ENCODE measurements around the gene TMEM132C. TPM values are rescaled to one million over a fixed set of nuclear protein-coding genes. Genes with fewer than 3 reads are reported as not detected.

TMEM132C gene
- total RNA-seq, 2 experiments from 2014 or later: not detected

DNA sequence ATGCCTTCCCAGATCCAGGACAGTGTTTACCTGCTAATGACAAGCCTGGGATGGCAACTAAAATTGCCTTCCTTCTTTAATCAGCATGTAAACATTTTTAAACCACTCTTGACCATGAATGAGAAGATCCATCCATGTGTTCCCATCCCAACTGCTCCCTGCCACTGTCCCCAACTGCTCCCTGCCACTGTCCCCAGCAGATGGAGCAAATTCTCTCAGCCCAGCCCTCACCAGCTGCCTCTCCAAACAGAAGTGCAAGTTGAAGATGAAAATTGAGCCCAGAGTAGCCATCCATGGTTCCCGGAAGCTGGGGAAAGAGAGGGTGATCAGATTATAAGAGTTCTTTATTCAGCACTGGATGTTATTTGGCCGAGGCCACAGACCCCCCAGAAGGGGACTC is 423.7 kb downstream of the TMEM132C start:
- CTCF ChIA-PET: no interaction called here
- Mint-ChIP-seq H3K27me3 (no peaks in the 10 kb centered on the region), H3K9me3 (ENCODE audit: low read depth) (peaks cover 2% of the 10 kb centered on the region), H3K27ac (no peak overlapping the region), H3K4me3 (no peak overlapping the region), H3K36me3 (no peaks in the 10 kb centered on the region), H3K4me1 (no peaks in the 10 kb centered on the region)
- DNase-seq (no peak), ATAC-seq (no peak)

DNA sequence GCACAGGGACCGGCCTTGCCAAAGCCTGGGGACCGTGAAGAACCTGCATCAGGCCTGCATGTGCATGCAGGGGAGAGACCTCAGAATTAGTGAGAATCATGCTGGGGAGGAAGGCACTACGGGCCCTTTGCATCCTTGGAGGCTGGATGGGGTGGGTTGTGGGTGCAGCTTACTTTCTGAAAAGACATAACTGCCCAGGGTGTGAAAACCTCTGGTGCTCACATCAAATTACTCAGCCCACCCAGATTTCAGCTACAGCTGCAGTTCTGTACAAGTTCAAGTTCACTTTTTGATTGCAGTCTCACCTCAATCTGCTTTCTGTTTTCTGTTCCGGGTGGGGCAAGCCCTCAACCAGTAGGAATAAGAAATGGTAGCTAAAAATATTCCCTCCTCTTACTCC is 426.1 kb downstream of the TMEM132C start:
- Mint-ChIP-seq H3K9me3 (ENCODE audit: low read depth) (peaks cover 4% of the 10 kb centered on the region), H3K36me3 (no peaks in the 10 kb centered on the region), H3K27ac (no peak overlapping the region), H3K4me1 (no peaks in the 10 kb centered on the region), H3K4me3 (no peak overlapping the region), H3K27me3 (no peaks in the 10 kb centered on the region)
- DNase-seq (no peak), ATAC-seq (no peak)
- CTCF ChIA-PET: no interaction called here

DNA sequence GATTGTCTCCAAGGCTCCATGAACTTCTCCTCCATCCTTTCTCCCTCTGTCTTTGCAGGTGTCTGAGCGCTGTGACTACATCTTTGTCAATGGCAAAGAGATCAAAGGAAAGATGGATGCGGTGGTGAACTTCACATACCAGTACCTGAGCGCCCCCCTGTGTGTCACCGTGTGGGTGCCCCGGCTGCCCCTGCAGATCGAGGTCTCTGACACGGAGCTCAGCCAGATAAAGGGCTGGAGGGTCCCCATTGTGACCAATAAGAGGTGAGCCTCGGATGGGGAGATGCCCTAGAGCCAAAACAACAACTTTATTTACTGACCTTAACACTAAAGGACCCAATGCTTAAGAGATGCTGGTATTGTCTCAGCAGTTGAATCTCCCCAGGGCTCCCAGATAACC is 426.8 kb downstream of the TMEM132C start:
- Mint-ChIP-seq H3K27ac (no peak overlapping the region), H3K36me3 (no peaks in the 10 kb centered on the region), H3K4me1 (no peaks in the 10 kb centered on the region), H3K4me3 (no peak overlapping the region), H3K9me3 (ENCODE audit: low read depth) (peaks cover 4% of the 10 kb centered on the region), H3K27me3 (no peaks in the 10 kb centered on the region)
- CTCF ChIA-PET: no interaction called here
- ATAC-seq: no peak
- no peak for DNase-seq

DNA sequence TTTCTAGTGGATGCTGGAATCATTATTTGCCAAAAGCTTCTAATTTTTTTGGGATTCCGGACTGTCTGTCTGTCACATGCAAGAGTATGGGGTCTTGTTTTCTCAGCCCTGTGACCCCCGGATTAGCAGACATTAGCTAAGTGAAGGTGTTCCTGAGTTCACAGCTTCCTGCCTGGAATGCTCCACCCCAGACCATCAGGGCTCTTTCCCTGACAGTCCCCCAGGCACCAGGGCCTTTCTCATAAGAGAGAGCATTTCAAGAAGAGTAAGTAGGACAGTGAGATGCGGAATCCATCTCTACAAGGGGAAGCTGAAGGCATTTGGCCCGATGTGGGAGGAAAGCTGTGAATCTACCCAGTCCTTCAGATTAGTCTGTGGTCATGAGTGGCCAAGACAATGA is 427.5 kb downstream of the TMEM132C start:
- no peak for DNase-seq
- Mint-ChIP-seq H3K9me3 (ENCODE audit: low read depth) (peaks cover 6% of the 10 kb centered on the region), H3K27me3 (no peaks in the 10 kb centered on the region), H3K4me3 (no peak overlapping the region), H3K27ac (no peak overlapping the region), H3K36me3 (no peaks in the 10 kb centered on the region), H3K4me1 (no peaks in the 10 kb centered on the region)
- CTCF ChIA-PET: no interaction called here
- ATAC-seq: no peak

DNA sequence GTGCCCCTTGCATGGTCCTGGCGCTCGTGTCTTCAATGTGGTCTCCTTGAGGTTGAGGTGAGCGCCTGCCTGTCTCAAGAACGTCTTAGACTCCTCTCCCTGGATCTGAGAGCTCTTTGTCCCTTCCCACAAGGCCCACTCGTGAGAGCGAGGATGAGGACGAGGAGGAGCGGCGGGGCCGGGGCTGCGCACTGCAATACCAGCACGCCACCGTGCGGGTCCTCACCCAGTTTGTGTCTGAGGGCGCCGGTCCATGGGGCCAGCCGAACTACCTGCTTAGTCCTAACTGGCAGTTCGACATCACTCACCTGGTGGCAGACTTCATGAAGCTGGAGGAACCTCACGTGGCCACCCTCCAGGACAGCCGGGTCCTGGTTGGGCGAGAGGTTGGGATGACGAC is 428.7 kb downstream of the TMEM132C start:
- CTCF ChIA-PET: no interaction called here
- no peak for ATAC-seq
- H3K4me1 Mint-ChIP-seq: no peaks in the 10 kb centered on the region
- no peak overlapping the region for H3K27ac Mint-ChIP-seq
- DNase-seq: no peak
- peaks cover 6% of the 10 kb centered on the region for H3K9me3 Mint-ChIP-seq (ENCODE audit: low read depth)
- H3K36me3 Mint-ChIP-seq: no peaks in the 10 kb centered on the region
- H3K4me3 Mint-ChIP-seq: no peak overlapping the region
- no peaks in the 10 kb centered on the region for H3K27me3 Mint-ChIP-seq

DNA sequence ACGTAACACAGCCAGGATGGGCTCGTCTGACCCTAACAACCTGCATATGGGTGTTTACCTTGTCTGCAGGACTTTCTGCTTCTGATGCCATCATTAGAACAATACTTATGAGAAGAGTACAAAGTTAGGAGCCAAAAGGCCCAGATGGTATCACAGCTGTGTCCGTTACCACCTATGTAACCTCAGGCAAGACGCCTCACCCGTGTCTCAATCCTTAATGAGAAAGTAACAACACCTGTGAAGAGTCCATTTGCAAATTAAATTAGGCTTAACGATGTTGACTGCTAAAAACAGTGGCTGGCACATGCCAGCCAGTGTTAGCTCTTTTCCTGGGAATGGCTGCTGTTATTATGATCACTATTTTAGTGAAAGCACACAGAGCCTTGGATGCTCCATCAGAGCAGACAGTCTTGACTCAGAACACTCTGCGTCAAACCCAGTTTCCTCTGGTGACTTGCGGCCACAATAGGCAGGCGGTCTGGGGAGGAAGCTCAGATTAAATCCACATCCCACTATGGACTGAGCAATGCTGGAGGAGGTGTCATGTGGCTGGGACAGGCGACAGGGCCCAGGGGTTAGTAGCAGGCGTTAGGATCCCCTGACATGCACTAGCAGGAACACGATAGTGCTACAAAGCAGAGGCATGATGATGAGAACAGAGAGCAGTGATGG is 431.5 kb downstream of the TMEM132C start:
- CTCF ChIA-PET: no interaction called here

DNA sequence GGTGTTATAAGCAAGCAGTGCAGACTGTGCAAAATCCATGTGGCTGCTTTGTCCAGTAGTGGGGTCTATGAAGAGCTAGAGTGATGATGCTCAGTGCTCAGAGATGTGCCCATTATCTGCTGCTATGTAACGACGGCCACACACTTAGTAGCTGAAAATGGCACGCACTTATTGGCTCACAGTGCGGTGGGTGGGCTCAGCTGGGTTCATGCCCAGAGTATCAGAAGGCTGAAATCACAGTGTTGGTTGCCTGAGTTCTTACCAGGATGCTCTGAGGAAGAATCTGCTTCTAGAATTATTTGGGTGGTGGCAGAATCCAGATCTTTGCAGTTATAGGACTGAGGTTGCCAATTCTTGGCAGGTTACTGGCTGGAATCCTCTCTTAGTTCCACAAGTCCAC is 432.1 kb downstream of the TMEM132C start:
- DNase-seq (no peak), ATAC-seq (no peak)
- Mint-ChIP-seq H3K4me3 (no peak overlapping the region), H3K4me1 (no peaks in the 10 kb centered on the region), H3K27ac (no peak overlapping the region), H3K9me3 (ENCODE audit: low read depth) (peaks cover 6% of the 10 kb centered on the region), H3K27me3 (no peaks in the 10 kb centered on the region), H3K36me3 (no peaks in the 10 kb centered on the region)
- CTCF ChIA-PET: no interaction called here

More for the DNA sequence above, 431.5 kb downstream of the TMEM132C start:
- no peak for ATAC-seq
- DNase-seq: no peak
- H3K27me3 Mint-ChIP-seq: no peaks in the 10 kb centered on the region
- H3K4me1 Mint-ChIP-seq: no peaks in the 10 kb centered on the region
- H3K27ac Mint-ChIP-seq: no peak overlapping the region
- H3K9me3 Mint-ChIP-seq (ENCODE audit: low read depth): peaks cover 6% of the 10 kb centered on the region
- no peak overlapping the region for H3K4me3 Mint-ChIP-seq
- no peaks in the 10 kb centered on the region for H3K36me3 Mint-ChIP-seq

DNA sequence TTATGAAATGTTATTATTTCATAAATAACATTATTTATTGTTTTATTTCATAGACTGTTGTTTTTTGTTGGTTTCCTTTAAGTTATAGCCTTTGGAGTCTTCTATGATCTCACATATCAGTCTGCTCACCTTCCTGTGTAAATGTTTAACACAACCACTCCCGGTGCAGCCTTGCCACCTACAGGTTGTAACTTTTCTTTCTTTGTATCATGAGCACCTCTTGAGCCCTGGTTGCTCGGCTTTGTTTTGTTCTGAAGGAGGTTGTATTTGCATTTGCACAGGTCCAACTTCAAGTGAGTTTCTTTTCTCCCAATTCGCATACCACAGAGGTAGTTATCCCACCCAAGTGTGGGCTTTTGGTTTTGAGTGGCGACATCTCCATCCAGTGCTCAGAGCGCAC is 435.4 kb downstream of the TMEM132C start:
- ATAC-seq: no peak
- no peaks in the 10 kb centered on the region for H3K27me3 Mint-ChIP-seq
- H3K9me3 Mint-ChIP-seq (ENCODE audit: low read depth): peaks cover 4% of the 10 kb centered on the region
- no peak overlapping the region for H3K4me3 Mint-ChIP-seq
- CTCF ChIA-PET: no interaction called here
- no peak overlapping the region for H3K27ac Mint-ChIP-seq
- H3K4me1 Mint-ChIP-seq: no peaks in the 10 kb centered on the region
- H3K36me3 Mint-ChIP-seq: no peaks in the 10 kb centered on the region
- no peak for DNase-seq

DNA sequence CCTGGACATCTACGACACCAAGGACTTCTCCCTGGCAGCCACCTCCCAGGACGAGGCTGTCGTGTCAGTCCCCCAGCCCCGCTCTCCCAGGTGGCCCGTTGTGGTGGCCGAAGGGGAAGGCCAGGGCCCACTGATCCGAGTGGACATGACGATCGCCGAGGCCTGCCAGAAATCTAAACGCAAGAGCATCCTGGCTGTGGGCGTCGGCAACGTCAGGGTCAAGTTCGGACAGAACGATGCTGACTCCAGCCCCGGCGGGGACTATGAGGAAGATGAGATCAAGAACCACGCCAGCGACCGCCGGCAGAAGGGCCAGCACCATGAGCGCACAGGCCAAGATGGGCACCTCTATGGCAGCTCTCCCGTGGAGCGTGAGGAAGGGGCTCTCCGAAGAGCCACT is 438.2 kb downstream of the TMEM132C start:
- DNase-seq (no peak), ATAC-seq (no peak)
- Mint-ChIP-seq H3K9me3 (ENCODE audit: low read depth) (peaks cover 2% of the 10 kb centered on the region), H3K27me3 (no peaks in the 10 kb centered on the region), H3K4me3 (no peak overlapping the region), H3K4me1 (no peaks in the 10 kb centered on the region), H3K36me3 (no peaks in the 10 kb centered on the region), H3K27ac (no peak overlapping the region)
- CTCF ChIA-PET: no interaction called here

DNA sequence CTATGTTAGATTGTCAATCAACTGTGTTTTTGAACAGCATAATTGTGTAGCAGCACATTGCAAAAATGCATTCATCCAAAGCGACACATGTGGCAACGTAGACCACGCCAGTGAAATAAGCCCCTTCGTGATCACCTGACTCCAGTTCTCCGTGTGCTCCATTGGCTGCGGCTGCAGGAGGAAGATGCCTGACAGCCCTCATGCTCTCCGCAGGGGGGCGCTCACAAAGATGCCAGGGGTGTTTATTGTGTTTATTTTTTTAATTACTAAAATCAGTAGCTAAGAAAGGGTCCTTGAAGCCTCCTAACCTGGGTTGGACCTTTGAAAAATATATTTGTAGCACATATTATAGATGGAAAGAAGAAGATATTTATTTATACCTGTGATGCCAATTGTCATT is 440.5 kb downstream of the TMEM132C start:
- Mint-ChIP-seq H3K27ac (no peak overlapping the region), H3K4me1 (no peaks in the 10 kb centered on the region), H3K4me3 (no peak overlapping the region), H3K9me3 (ENCODE audit: low read depth) (peaks cover 4% of the 10 kb centered on the region), H3K36me3 (no peaks in the 10 kb centered on the region), H3K27me3 (no peaks in the 10 kb centered on the region)
- no peak for ATAC-seq
- CTCF ChIA-PET: no interaction called here
- no peak for DNase-seq

DNA sequence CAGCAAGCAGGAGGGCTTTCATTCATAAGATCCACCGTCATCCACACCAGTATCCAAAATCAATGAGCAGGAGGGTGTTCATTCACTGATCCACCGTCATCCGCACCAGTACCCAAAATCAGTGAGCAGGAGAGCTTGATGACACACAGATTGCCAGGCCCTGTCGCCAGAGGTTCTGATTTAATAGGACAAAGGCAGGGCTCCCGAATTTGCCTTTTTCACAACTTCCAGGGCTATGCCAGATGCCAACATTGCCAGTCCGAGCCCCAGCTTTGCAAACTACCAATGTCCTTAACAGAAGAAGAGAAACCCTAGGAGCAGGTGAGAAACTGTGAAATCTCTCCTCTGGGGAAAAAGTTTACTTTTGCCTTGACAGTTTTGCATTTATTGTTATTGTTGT is 441.8 kb downstream of the TMEM132C start:
- no peak overlapping the region for H3K4me3 Mint-ChIP-seq
- ATAC-seq: no peak
- DNase-seq: no peak
- H3K9me3 Mint-ChIP-seq (ENCODE audit: low read depth): peaks cover 4% of the 10 kb centered on the region
- no peaks in the 10 kb centered on the region for H3K36me3 Mint-ChIP-seq
- no peaks in the 10 kb centered on the region for H3K4me1 Mint-ChIP-seq
- CTCF ChIA-PET: no interaction called here
- no peak overlapping the region for H3K27ac Mint-ChIP-seq
- no peaks in the 10 kb centered on the region for H3K27me3 Mint-ChIP-seq

DNA sequence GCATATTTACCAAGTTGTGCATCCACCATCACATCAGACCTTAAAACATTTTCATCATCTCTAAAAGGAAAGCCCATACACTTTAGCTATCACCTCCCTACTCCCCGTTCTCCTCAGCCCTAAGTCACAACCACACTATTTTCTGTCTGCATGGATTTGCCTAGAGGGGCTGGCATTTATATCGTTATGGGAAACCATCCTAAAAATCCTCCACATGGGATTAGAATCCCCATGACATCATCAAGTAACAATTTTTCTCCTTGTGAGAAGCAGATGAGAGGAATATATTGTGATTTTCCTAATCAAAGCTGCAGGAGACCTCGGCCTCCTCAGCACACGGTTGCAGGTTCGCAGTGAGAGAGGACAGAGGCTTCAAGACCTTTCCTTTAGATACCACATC is 442.7 kb downstream of the TMEM132C start:
- ATAC-seq: no peak
- no peak for DNase-seq
- Mint-ChIP-seq H3K4me3 (no peak overlapping the region), H3K27ac (no peak overlapping the region), H3K4me1 (no peaks in the 10 kb centered on the region), H3K9me3 (ENCODE audit: low read depth) (peaks cover 4% of the 10 kb centered on the region), H3K27me3 (no peaks in the 10 kb centered on the region), H3K36me3 (no peaks in the 10 kb centered on the region)
- CTCF ChIA-PET: no interaction called here

DNA sequence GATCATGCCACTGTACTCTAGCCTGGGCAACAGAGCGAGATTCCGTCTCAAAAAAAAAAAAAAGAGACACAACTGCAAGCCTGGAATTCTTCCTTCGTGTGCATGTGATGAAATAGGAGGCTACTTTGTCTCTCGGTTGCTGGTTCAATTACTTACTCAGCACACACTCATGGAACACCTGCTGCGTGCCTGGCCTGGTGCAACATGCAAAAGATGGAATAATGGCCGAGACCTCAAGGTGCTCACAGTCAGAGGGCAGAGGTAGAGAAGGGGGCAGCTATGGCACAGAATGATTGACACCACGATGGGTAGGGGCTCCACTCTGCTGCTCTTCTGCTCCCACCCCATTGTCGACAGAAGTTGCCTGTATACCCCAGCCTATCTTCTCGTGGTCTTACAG is 444.5 kb downstream of the TMEM132C start:
- ATAC-seq: no peak
- CTCF ChIA-PET: no interaction called here
- Mint-ChIP-seq H3K4me1 (no peaks in the 10 kb centered on the region), H3K9me3 (ENCODE audit: low read depth) (peaks cover 2% of the 10 kb centered on the region), H3K4me3 (no peak overlapping the region), H3K27me3 (no peaks in the 10 kb centered on the region), H3K27ac (no peak overlapping the region), H3K36me3 (no peaks in the 10 kb centered on the region)
- DNase-seq: no peak

DNA sequence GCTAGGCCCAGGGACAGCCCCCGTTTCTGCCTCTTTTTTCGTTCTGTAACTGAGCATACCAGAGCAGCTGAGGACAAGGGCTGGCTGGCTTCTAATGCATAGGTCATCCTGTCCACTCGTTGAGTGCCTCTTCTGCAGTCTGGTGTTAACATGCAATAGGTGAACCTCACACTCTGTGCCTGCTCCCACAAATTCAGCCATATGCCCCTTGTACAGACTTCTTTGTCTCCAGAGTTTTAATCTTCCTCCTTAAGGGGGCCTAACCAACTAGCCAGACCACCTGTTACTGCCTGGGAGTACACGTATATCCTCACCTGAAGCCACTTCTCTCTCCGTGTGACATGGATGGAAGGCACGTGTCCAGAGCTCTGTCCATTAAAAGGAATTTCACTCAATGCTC is 445.7 kb downstream of the TMEM132C start:
- ATAC-seq: no peak

DNA sequence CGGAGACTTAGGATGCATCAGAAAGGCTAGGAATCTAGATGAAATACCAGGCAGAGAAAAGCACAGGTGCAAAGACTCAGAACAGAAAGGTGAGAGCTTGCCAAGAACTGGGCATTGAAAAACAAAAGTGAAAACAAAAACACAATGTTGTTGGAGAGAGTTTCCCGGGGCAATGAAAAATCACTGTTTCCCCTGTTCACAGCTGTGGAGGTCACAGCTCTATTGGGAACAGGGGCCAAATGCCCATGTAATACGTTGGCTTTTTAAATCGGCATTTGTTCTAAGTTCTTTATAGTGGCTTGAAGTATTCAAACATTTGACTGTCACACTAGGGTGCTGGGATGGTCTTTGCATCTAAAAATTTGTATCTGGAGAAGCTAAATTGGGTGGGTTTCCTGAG is 448.5 kb downstream of the TMEM132C start:
- CTCF ChIA-PET: no interaction called here
- Mint-ChIP-seq H3K27ac (no peak overlapping the region), H3K36me3 (no peaks in the 10 kb centered on the region), H3K4me1 (no peaks in the 10 kb centered on the region), H3K27me3 (no peaks in the 10 kb centered on the region), H3K9me3 (ENCODE audit: low read depth) (peaks cover 8% of the 10 kb centered on the region), H3K4me3 (no peak overlapping the region)
- no peak for ATAC-seq
- no peak for DNase-seq

More for the DNA sequence above, 445.7 kb downstream of the TMEM132C start:
- H3K4me3 Mint-ChIP-seq: no peak overlapping the region
- CTCF ChIA-PET: no interaction called here
- H3K27me3 Mint-ChIP-seq: no peaks in the 10 kb centered on the region
- no peaks in the 10 kb centered on the region for H3K4me1 Mint-ChIP-seq
- DNase-seq: no peak
- no peaks in the 10 kb centered on the region for H3K36me3 Mint-ChIP-seq
- no peak overlapping the region for H3K27ac Mint-ChIP-seq
- peaks cover 4% of the 10 kb centered on the region for H3K9me3 Mint-ChIP-seq (ENCODE audit: low read depth)
